ENCODE results near the gene NEK11.

- TF ChIP-seq POLR2AphosphoS5 (IDR thresholded peaks at IDR 0.05; ENCODE audit: insufficient read depth, low read depth, low read length) = no peak
- no peak for TF ChIP-seq CTCF (IDR thresholded peaks at IDR 0.05; ENCODE audit: extremely low read depth in 1 of 2, insufficient read depth in 1 of 2, low read depth in 1 of 2, low read length in 2 of 2)
- no peak for TF ChIP-seq EZH2 (IDR thresholded peaks at IDR 0.05; ENCODE audit: borderline replicate concordance, low read depth, low read length, severe bottlenecking)
- no peak for TF ChIP-seq MAX (IDR thresholded peaks at IDR 0.05; ENCODE audit: insufficient read depth, insufficient read length)
- TF ChIP-seq POLR2A (IDR thresholded peaks at IDR 0.05; ENCODE audit: low read depth, low read length) = no peak
- TF ChIP-seq MYC (IDR thresholded peaks at IDR 0.05; ENCODE audit: low read depth, low read length) = no peak
- TF ChIP-seq JUN (IDR thresholded peaks at IDR 0.05; ENCODE audit: borderline replicate concordance, insufficient read depth, insufficient read length, low read depth) = no peak
Observed at GRCh38 chr3:131242201-131242600, 215.5 kb downstream of the NEK11 start.
